Choroid plexus epithelial cell (primary cell): ENCODE results near the gene TBPL2.
A peak's percentile ranks its signal among the peaks of the same experiment; 100 is the strongest.

Experiments
- DNase-seq: peaks from one replicate; pipeline ENCODE4 v3.0.0-alpha.2; 2010; ENCODE audit warnings: low read depth
- H3K4me3 ChIP-seq: 2 replicates; pipeline ENCODE4 v1.5.1; 2011; ENCODE audit warnings: low read depth, mild to moderate bottlenecking, control low read depth, low read length, moderate library complexity
- TF ChIP-seq, protein P1 (sequence below): conservative IDR thresholded peaks from 2 replicates; pipeline ENCODE4 v1.5.1; 2011; ENCODE audit warnings: low read depth, mild to moderate bottlenecking, control low read depth, inconsistent platforms, low read length, moderate library complexity

The TBPL2 gene

DNA sequence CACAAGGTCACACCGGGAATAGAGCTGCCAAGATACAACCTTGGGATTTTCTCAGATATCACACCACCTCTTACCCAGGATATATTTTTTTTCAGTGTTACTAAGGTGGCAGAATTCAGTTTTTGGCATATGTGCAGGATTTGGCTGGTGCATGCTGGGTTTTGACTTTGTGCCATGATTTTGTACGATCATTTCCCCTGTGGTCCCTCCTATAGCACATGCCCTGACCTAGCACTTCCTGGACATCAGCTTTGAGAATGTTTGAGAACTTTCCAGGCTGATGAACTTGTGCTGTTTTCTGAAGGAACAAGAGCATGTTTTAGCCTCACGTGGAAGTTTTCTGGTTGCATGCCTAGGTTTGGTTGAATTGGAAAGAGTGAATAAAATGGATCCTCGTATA lies 11.0 kb upstream of the TBPL2 start:
- TF ChIP-seq, protein P1, sequence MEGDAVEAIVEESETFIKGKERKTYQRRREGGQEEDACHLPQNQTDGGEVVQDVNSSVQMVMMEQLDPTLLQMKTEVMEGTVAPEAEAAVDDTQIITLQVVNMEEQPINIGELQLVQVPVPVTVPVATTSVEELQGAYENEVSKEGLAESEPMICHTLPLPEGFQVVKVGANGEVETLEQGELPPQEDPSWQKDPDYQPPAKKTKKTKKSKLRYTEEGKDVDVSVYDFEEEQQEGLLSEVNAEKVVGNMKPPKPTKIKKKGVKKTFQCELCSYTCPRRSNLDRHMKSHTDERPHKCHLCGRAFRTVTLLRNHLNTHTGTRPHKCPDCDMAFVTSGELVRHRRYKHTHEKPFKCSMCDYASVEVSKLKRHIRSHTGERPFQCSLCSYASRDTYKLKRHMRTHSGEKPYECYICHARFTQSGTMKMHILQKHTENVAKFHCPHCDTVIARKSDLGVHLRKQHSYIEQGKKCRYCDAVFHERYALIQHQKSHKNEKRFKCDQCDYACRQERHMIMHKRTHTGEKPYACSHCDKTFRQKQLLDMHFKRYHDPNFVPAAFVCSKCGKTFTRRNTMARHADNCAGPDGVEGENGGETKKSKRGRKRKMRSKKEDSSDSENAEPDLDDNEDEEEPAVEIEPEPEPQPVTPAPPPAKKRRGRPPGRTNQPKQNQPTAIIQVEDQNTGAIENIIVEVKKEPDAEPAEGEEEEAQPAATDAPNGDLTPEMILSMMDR = no peak
- peak; percentile 79 for DNase-seq
- H3K4me3 ChIP-seq = no peak overlapping the region

DNA sequence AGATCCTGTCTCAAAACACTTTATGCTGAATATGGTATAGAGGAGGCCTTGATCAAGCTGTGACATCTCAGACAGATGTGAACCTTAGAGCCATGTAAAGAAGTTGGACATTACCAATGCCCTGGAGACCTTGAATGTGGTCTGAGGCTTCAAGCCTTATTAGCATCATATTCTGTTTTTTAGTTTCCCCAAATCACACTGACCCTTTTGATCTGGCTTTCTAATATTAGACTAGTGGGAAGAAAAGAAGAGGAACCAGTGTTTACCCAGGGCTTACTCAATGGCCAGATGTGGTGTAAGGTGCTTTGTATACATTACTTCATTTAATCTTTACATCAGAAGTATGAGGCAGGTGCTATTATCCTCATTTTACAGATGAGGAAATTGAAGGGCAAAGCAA lies 10.6 kb upstream of the TBPL2 start:
- no peak overlapping the region for H3K4me3 ChIP-seq
- no peak for DNase-seq
- TF ChIP-seq, protein P1 = no peak

DNA sequence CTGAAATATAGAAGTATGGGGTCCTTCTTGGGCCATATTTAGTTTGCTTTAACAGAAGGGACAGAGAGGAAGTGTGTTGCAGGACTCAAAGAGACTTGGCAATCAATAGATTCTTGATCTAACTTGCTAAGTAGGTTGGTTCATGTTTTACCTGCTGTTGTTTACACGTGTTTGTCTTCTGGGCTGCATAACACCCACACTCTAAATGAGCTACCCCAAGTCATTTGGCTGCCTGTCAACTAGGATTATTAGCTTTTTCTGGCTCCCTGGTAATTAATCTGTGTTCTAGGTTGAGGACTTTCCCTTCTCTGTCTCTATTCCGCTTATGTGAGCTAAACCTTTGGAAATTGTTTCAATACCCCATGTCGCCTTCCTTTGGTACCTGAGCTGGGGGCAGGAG lies 10.1 kb upstream of the TBPL2 start:
- DNase-seq = no peak
- H3K4me3 ChIP-seq = no peak overlapping the region
- TF ChIP-seq, protein P1 = no peak

DNA sequence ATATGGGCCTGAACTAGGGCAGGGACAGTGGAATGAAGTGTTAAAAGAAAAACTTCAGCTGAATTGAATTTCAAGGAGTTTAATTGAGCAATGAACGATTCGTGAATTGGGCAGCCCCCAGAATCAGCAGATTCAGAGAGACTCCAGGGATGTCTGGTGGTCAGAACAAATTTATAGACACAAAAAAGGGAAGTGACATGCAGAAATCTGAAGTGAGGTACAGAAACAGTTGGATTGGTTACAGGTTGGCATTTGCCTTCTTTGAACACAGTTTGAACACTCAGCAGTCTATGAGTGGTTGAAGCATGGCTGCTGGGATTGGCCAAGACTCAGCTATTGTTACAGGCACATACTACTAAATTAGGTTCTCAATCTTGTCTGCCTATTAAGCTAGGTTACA lies 9.7 kb upstream of the TBPL2 start:
- no peak overlapping the region for H3K4me3 ChIP-seq
- DNase-seq = no peak
- TF ChIP-seq, protein P1 = no peak

DNA sequence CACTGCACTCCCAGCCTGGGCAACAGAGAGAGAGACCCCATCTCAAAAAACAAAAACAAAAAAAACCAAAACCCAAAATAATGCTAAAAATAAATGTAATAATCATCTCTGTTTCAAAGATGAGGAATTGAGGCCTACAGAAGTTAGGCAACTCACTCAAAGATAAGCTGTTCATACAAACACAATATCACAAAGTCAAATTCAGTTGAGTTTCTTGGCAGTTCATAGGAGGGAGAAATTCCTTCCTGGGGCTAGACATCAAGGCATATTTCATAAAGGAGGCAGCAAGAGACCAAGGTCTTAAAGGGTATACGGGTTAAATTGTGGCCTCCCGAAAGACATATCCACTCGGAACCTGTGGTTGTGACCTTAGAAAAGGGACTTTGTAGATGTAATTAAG lies 8.7 kb upstream of the TBPL2 start:
- TF ChIP-seq, protein P1 = no peak
- no peak overlapping the region for H3K4me3 ChIP-seq
- DNase-seq = peak; percentile 28

DNA sequence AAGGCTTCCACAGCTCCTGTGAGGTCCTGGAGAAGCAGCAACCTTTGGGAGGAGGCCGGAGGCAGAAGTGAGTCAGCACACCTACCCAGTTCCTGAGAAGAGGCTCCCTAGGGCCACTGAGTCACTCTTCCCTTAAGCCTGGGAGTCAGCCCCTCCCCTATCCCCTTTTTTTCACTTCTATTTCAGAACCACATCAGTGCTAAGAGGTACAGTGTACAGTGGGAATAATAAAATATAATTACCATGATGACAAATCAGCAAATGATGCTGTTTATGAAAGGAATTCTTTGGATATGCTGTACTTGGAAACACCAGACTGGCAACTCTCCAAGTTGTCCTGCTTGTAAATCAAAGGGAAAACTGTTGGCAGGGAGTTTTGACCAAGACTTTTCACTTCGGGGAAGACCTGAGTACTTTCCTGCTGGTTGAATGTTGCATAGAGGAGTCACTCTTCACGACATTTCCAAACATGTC lies 7.8 kb upstream of the TBPL2 start:
- TF ChIP-seq, protein P1 = no peak
- H3K4me3 ChIP-seq = no peak overlapping the region
- DNase-seq = peak; percentile 85

DNA sequence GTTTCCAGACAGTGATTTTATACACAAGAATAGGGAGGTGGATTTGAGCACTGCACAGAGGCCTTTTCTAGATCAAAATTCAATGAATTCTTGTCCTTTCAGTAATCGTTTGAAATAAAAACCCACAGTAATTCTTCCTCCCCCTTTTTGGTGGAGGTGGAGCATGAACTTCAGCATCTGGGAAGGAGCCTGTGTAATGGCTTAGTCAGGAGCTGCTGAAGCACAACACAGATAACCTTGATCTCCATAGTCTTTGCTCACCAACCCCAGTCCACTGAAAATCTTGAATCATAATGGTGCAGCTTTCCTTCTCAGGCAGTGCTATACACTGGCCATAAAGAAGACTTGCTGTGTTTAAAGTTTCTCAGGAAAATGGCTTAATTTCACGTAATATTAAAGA lies 6.4 kb upstream of the TBPL2 start:
- peak; percentile 86 for DNase-seq
- TF ChIP-seq, protein P1 = no peak
- no peak overlapping the region for H3K4me3 ChIP-seq
